ENCODE data around the gene SH3PXD2A.

DNA sequence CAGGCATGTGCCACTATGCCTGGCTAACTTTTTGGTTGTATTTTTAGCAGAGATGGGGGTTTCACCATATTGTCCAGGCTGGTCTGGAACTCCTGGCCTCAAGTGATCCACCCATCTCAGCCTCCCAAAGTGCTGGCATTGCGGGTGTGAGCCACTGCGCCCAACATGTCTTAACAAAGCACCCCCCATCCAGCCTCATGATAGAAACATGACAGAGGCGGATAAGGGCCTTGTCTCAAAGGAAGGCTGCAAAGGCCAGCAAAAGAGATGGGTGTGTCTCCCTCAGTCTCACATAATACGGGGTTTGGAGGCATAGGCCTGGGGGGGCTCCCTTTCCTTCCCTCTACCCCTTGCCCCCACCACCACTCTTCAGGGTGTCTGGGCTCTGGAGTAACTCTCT, 93.2 kb downstream of the SH3PXD2A start:
- TF ChIP-seq EP300 (IDR thresholded peaks at IDR 0.05; ENCODE audit: low read depth), result no peak
- TF ChIP-seq, protein P1, sequence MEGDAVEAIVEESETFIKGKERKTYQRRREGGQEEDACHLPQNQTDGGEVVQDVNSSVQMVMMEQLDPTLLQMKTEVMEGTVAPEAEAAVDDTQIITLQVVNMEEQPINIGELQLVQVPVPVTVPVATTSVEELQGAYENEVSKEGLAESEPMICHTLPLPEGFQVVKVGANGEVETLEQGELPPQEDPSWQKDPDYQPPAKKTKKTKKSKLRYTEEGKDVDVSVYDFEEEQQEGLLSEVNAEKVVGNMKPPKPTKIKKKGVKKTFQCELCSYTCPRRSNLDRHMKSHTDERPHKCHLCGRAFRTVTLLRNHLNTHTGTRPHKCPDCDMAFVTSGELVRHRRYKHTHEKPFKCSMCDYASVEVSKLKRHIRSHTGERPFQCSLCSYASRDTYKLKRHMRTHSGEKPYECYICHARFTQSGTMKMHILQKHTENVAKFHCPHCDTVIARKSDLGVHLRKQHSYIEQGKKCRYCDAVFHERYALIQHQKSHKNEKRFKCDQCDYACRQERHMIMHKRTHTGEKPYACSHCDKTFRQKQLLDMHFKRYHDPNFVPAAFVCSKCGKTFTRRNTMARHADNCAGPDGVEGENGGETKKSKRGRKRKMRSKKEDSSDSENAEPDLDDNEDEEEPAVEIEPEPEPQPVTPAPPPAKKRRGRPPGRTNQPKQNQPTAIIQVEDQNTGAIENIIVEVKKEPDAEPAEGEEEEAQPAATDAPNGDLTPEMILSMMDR (IDR thresholded peaks at IDR 0.05), result no peak
- no peak for TF ChIP-seq POLR2A (IDR thresholded peaks at IDR 0.05)
